Measurements from ENCODE around the gene SEL1L3. TPM values are rescaled to one million over a fixed set of nuclear protein-coding genes. Genes with fewer than 3 reads are reported as not detected.

SEL1L3 gene
- total RNA-seq, 1 donor from 2014 or later, result 13.3 TPM

DNA sequence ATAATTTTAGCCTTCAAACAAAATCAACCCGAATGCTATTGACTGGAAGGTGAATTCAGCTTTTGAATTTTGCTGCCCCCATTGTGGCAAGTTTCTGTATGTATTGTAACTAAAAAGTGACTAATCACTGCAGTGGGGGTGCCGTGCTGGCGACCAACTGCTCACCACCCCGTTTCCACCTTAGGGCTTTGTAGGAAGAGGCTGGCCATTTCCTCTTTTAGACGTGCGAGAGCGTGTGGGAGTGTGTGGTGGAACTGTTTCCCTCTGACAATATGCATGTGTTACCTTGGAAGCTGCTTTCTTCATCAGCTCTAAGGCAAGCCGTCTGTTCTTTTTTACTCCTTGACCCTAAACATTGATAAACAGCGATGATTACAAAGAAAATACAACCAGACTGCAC, 78.8 kb downstream of the SEL1L3 start:
- Histone ChIP-seq H3K27ac (no peak overlapping the region), H3K4me1 (no peaks in the 10 kb centered on the region), H3K4me3 (no peak overlapping the region), H3K9me3 (no peaks in the 10 kb centered on the region), H3K36me3 (no peaks in the 10 kb centered on the region), H3K27me3 (no peaks in the 10 kb centered on the region)
- TF ChIP-seq, protein P1, sequence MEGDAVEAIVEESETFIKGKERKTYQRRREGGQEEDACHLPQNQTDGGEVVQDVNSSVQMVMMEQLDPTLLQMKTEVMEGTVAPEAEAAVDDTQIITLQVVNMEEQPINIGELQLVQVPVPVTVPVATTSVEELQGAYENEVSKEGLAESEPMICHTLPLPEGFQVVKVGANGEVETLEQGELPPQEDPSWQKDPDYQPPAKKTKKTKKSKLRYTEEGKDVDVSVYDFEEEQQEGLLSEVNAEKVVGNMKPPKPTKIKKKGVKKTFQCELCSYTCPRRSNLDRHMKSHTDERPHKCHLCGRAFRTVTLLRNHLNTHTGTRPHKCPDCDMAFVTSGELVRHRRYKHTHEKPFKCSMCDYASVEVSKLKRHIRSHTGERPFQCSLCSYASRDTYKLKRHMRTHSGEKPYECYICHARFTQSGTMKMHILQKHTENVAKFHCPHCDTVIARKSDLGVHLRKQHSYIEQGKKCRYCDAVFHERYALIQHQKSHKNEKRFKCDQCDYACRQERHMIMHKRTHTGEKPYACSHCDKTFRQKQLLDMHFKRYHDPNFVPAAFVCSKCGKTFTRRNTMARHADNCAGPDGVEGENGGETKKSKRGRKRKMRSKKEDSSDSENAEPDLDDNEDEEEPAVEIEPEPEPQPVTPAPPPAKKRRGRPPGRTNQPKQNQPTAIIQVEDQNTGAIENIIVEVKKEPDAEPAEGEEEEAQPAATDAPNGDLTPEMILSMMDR (IDR thresholded peaks at IDR 0.05), result no peak
- DNase-seq (ENCODE audit: low spot score in 2 of 2), result no peak
- intact Hi-C loops (cut with DNase I), result no loop called here

DNA sequence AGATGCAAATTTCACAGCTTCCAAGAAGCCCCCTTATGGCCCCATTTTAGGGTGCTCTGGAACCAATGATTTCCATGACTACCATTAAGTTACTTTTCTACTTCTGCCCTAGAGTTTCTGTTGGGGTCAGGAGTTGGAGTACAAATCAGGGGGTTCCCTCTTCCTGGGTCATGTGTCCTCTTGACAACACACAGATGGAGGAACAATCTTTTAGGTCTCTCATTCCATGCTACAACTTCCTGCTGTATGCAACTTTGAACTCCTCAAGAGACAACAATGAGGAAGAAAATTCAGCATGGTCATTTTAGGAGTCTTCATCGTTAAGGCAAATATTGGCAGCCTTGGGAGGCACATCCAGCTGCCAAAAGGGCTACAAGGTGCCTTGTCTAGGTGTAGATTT, 79.7 kb downstream of the SEL1L3 start:
- H3K4me3 ChIP-seq, result no peak overlapping the region
- no peaks in the 10 kb centered on the region for H3K4me1 ChIP-seq
- no peaks in the 10 kb centered on the region for H3K36me3 ChIP-seq
- TF ChIP-seq, protein P1 (IDR thresholded peaks at IDR 0.05), result no peak
- intact Hi-C loops (cut with DNase I), result no loop called here
- H3K27ac ChIP-seq, result no peak overlapping the region
- no peaks in the 10 kb centered on the region for H3K9me3 ChIP-seq
- no peaks in the 10 kb centered on the region for H3K27me3 ChIP-seq
- DNase-seq (ENCODE audit: low spot score in 2 of 2), result no peak

DNA sequence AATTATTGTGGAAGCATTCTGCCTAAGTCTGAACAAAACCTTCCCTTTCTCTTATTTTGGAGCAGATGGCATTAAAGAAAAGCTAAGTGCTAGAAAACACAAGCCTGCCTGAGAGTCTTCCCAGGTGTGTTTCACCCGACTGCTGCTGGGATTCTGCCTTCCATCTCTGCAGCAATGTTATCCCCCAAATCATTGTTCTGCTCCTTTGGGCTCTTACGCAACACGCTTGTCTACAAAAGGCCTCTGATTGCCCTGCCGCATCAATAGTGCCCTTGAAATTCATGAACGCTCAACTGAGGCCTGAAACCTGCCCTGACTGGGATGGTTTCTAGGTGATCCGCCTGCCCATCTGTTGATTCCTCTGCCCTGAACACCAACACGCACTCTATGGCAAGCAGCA, 80.3 kb downstream of the SEL1L3 start:
- TF ChIP-seq, protein P1 (IDR thresholded peaks at IDR 0.05), result no peak
- no peak overlapping the region for H3K4me3 ChIP-seq
- intact Hi-C loops (cut with DNase I), result no loop called here
- no peaks in the 10 kb centered on the region for H3K27me3 ChIP-seq
- no peak for DNase-seq (ENCODE audit: low spot score in 2 of 2)
- no peaks in the 10 kb centered on the region for H3K4me1 ChIP-seq
- H3K36me3 ChIP-seq, result no peaks in the 10 kb centered on the region
- H3K27ac ChIP-seq, result no peak overlapping the region
- no peaks in the 10 kb centered on the region for H3K9me3 ChIP-seq

- Histone ChIP-seq H3K4me3 (no peak overlapping the region), H3K36me3 (no peaks in the 10 kb centered on the region), H3K27me3 (no peaks in the 10 kb centered on the region), H3K9me3 (no peaks in the 10 kb centered on the region), H3K4me1 (no peaks in the 10 kb centered on the region), H3K27ac (no peak overlapping the region)
- TF ChIP-seq, protein P1 (IDR thresholded peaks at IDR 0.05), result no peak
- intact Hi-C loops (cut with DNase I), result no loop called here
- no peak for DNase-seq (ENCODE audit: low spot score in 2 of 2)
Observed at GRCh38 chr4:25779021-25779420, 83.8 kb downstream of the SEL1L3 start.

GRCh38 chr4:25776795-25777194, 86.0 kb downstream of the SEL1L3 start:
- no peaks in the 10 kb centered on the region for H3K4me1 ChIP-seq
- no peak overlapping the region for H3K27ac ChIP-seq
- DNase-seq (ENCODE audit: low spot score in 2 of 2), result no peak
- H3K4me3 ChIP-seq, result no peak overlapping the region
- intact Hi-C loops (cut with DNase I), result no loop called here
- H3K27me3 ChIP-seq, result no peaks in the 10 kb centered on the region
- H3K9me3 ChIP-seq, result no peaks in the 10 kb centered on the region
- no peaks in the 10 kb centered on the region for H3K36me3 ChIP-seq
- TF ChIP-seq, protein P1 (IDR thresholded peaks at IDR 0.05), result no peak

GRCh38 chr4:25775166-25775565, 87.6 kb downstream of the SEL1L3 start:
- DNase-seq (ENCODE audit: low spot score in 2 of 2), result no peak
- Histone ChIP-seq H3K4me3 (no peak overlapping the region), H3K36me3 (no peaks in the 10 kb centered on the region), H3K27ac (no peak overlapping the region), H3K9me3 (no peaks in the 10 kb centered on the region), H3K4me1 (no peaks in the 10 kb centered on the region), H3K27me3 (no peaks in the 10 kb centered on the region)
- intact Hi-C loops (cut with DNase I), result no loop called here
- TF ChIP-seq, protein P1 (IDR thresholded peaks at IDR 0.05), result no peak

Measured in ascending aorta (tissue), 2 donors.